Astrocyte (in vitro differentiated cells and primary cell): ENCODE data around the gene DIDO1. TPM values are rescaled to one million over a fixed set of nuclear protein-coding genes. Genes with fewer than 3 reads are reported as not detected.
A peak's percentile ranks its signal among the peaks of the same experiment; 100 is the strongest.

Experiments used
- DNase-seq: peaks from one replicate; pipeline ENCODE4 v3.0.0-alpha.2; 2010; ENCODE audit warnings: low read depth
- FAIRE-seq: peaks from 2 replicates; lab custom pipeline; 2011; peaks lifted over from hg19 to GRCh38; lab: Jason Lieb, UNC
- H2AFZ ChIP-seq: 2 replicates; pipeline ENCODE4 v1.6.0; 2012; ENCODE audit warnings: low read depth, low read length, inconsistent platforms
- H3K27ac ChIP-seq: 2 replicates; pipeline ENCODE4 v1.5.1; 2011; ENCODE audit warnings: low read depth, low read length, inconsistent platforms
- H3K27me3 ChIP-seq: 2 replicates; pipeline ENCODE4 v1.6.0; 2011; ENCODE audit warnings: low read length, inconsistent platforms; ENCODE audit not compliant: insufficient read depth
- H3K36me3 ChIP-seq: 2 replicates; pipeline ENCODE4 v1.5.1; 2011; ENCODE audit warnings: low read length, inconsistent platforms; ENCODE audit not compliant: insufficient read depth
- H3K4me1 ChIP-seq: 2 replicates; pipeline ENCODE4 v1.5.1; 2011; ENCODE audit warnings: low read length, inconsistent platforms; ENCODE audit not compliant: insufficient read depth
- H3K4me2 ChIP-seq: 2 replicates; pipeline ENCODE4 v1.6.0; 2012; ENCODE audit warnings: low read length, inconsistent platforms
- H3K4me3 ChIP-seq: 2 replicates; pipeline ENCODE4 v1.5.1; 2011; ENCODE audit warnings: low read depth, mild to moderate bottlenecking, low read length, inconsistent platforms; ENCODE audit not compliant: insufficient read depth
- H3K79me2 ChIP-seq: 2 replicates; pipeline ENCODE4 v1.6.0; 2012; ENCODE audit warnings: mild to moderate bottlenecking, low read length, inconsistent platforms; ENCODE audit not compliant: insufficient read depth
- H3K9ac ChIP-seq: 2 replicates; pipeline ENCODE4 v1.6.0; 2012; ENCODE audit warnings: mild to moderate bottlenecking, low read length, inconsistent platforms
- H3K9me3 ChIP-seq: 2 replicates; pipeline ENCODE4 v1.5.1; 2012; ENCODE audit warnings: low read depth, mild to moderate bottlenecking, low read length, inconsistent platforms; ENCODE audit not compliant: insufficient read depth
- H4K20me1 ChIP-seq: 2 replicates; pipeline ENCODE4 v1.6.0; 2012; ENCODE audit warnings: low read length, inconsistent platforms; ENCODE audit not compliant: insufficient read depth
- H3K27ac Mint-ChIP-seq: one replicate; pipeline ENCODE4 v1.8.0; 2021; ENCODE audit warnings: mild to moderate bottlenecking, mixed read lengths; ENCODE audit not compliant: unreplicated experiment
- H3K27me3 Mint-ChIP-seq: one replicate; pipeline ENCODE4 v1.8.0; 2021; ENCODE audit warnings: low read depth, mixed read lengths; ENCODE audit not compliant: unreplicated experiment
- H3K36me3 Mint-ChIP-seq: one replicate; pipeline ENCODE4 v1.8.0; 2021; ENCODE audit warnings: low read depth, mixed read lengths; ENCODE audit not compliant: unreplicated experiment
- H3K4me1 Mint-ChIP-seq: one replicate; pipeline ENCODE4 v1.8.0; 2021; ENCODE audit warnings: low read depth, mixed read lengths; ENCODE audit not compliant: unreplicated experiment
- H3K4me3 Mint-ChIP-seq: one replicate; pipeline ENCODE4 v1.8.0; 2021; ENCODE audit warnings: mild to moderate bottlenecking, moderate library complexity, mixed read lengths; ENCODE audit not compliant: unreplicated experiment
- H3K9me3 Mint-ChIP-seq: one replicate; pipeline ENCODE4 v1.8.0; 2021; ENCODE audit warnings: mild to moderate bottlenecking, mixed read lengths; ENCODE audit not compliant: unreplicated experiment
- EZH2 ChIP-seq: IDR thresholded peaks from 2 replicates; pipeline ENCODE4 v1.6.1; 2012; ENCODE audit warnings: mild to moderate bottlenecking, low read length, inconsistent platforms; ENCODE audit not compliant: insufficient read depth
- total RNA-seq: library from RNA; stranded (reverse); gene quantifications from 2 replicates; pipeline ENCODE4 v1.2.1, GENCODE V29; 2021
- TF ChIP-seq, protein P1 (sequence below): IDR thresholded peaks from 2 replicates; pipeline ENCODE4 v1.5.1; 2011; ENCODE audit warnings: low read depth, mild to moderate bottlenecking, inconsistent platforms, low read length, moderate library complexity; ENCODE audit not compliant: insufficient read depth

Gene DIDO1
- total RNA-seq, 1 donor from 2014 or later: 39.0 TPM

- TF ChIP-seq, protein P1, sequence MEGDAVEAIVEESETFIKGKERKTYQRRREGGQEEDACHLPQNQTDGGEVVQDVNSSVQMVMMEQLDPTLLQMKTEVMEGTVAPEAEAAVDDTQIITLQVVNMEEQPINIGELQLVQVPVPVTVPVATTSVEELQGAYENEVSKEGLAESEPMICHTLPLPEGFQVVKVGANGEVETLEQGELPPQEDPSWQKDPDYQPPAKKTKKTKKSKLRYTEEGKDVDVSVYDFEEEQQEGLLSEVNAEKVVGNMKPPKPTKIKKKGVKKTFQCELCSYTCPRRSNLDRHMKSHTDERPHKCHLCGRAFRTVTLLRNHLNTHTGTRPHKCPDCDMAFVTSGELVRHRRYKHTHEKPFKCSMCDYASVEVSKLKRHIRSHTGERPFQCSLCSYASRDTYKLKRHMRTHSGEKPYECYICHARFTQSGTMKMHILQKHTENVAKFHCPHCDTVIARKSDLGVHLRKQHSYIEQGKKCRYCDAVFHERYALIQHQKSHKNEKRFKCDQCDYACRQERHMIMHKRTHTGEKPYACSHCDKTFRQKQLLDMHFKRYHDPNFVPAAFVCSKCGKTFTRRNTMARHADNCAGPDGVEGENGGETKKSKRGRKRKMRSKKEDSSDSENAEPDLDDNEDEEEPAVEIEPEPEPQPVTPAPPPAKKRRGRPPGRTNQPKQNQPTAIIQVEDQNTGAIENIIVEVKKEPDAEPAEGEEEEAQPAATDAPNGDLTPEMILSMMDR: no peak
- TF ChIP-seq EZH2: no peak
- Histone ChIP-seq H3K79me2 (no peaks in the 10 kb centered on the region), H3K4me1 (peaks cover 3% of the 10 kb centered on the region), H3K27me3 (no peaks in the 10 kb centered on the region), H3K27ac (no peak overlapping the region), H3K36me3 (no peaks in the 10 kb centered on the region), H3K4me2 (peak overlapping the region; percentile 8), H3K4me3 (no peak overlapping the region), H2AFZ (peak overlapping the region; percentile 50), H3K9me3 (no peaks in the 10 kb centered on the region), H4K20me1 (no peaks in the 10 kb centered on the region), H3K9ac (no peak overlapping the region)
- Mint-ChIP-seq H3K4me1 (peaks cover 3% of the 10 kb centered on the region), H3K9me3 (no peaks in the 10 kb centered on the region), H3K36me3 (peaks cover 4% of the 10 kb centered on the region), H3K4me3 (no peak overlapping the region), H3K27me3 (no peaks in the 10 kb centered on the region), H3K27ac (no peak overlapping the region)
- FAIRE-seq (no peak), DNase-seq (no peak)
Observed at GRCh38 chr20:62832212-62832922, 93.9 kb downstream of the DIDO1 start.

DNA sequence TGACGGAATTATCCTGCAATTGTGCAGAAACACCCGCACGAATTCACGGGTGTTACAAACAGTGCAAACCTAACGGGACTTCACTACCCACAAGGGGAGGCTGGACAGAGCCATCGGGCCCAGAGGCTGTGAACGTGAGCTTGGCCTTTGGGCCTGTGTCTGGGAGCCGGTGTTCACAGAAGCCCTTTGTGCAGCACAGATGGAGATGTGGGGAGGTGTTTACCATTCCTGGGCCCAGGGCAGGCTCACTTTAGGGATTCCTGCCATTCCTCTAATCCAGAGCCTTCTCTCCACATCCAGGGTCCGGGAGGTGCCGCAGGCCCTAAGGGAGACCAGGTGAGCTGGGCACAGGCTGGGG lies 94.5 kb downstream of the DIDO1 start:
- FAIRE-seq: no peak
- Histone ChIP-seq H3K4me3 (no peak overlapping the region), H4K20me1 (no peaks in the 10 kb centered on the region), H3K4me2 (no peak overlapping the region), H2AFZ (no peak overlapping the region), H3K9ac (no peak overlapping the region), H3K4me1 (peaks cover 3% of the 10 kb centered on the region), H3K27me3 (no peaks in the 10 kb centered on the region), H3K36me3 (no peaks in the 10 kb centered on the region), H3K27ac (no peak overlapping the region), H3K79me2 (no peaks in the 10 kb centered on the region), H3K9me3 (no peaks in the 10 kb centered on the region)
- TF ChIP-seq, protein P1: no peak
- TF ChIP-seq EZH2: no peak
- Mint-ChIP-seq H3K4me1 (peaks cover 3% of the 10 kb centered on the region), H3K27me3 (no peaks in the 10 kb centered on the region), H3K27ac (no peak overlapping the region), H3K36me3 (peaks cover 4% of the 10 kb centered on the region), H3K4me3 (no peak overlapping the region), H3K9me3 (no peaks in the 10 kb centered on the region)
- DNase-seq: no peak

- Histone ChIP-seq H3K27ac (no peak overlapping the region), H3K9ac (no peak overlapping the region), H3K4me1 (peaks cover 3% of the 10 kb centered on the region), H3K4me2 (no peak overlapping the region), H3K36me3 (no peaks in the 10 kb centered on the region), H3K9me3 (no peaks in the 10 kb centered on the region), H2AFZ (no peak overlapping the region), H3K79me2 (no peaks in the 10 kb centered on the region), H3K4me3 (no peak overlapping the region), H4K20me1 (no peaks in the 10 kb centered on the region), H3K27me3 (no peaks in the 10 kb centered on the region)
- Mint-ChIP-seq H3K27me3 (no peaks in the 10 kb centered on the region), H3K4me3 (no peak overlapping the region), H3K9me3 (no peaks in the 10 kb centered on the region), H3K36me3 (peaks cover 4% of the 10 kb centered on the region), H3K4me1 (peaks cover 3% of the 10 kb centered on the region), H3K27ac (no peak overlapping the region)
- FAIRE-seq (no peak), DNase-seq (no peak)
- TF ChIP-seq, protein P1: no peak
- no peak for TF ChIP-seq EZH2
Observed at GRCh38 chr20:62831361-62831788, 94.9 kb downstream of the DIDO1 start.
